ENCODE results near the gene PSG5.
"Not testable (repeated sequence)": the region's sequence is repeated elsewhere in the genome, so short reads cannot be mapped to it uniquely, and the experiment has no call there.

- not testable (repeated sequence) for TF ChIP-seq CTCF (IDR thresholded peaks at IDR 0.05); POLR2AphosphoS5 (IDR thresholded peaks at IDR 0.05; ENCODE audit: insufficient read depth in 1 of 2, low read depth in 1 of 2); POLR2A (IDR thresholded peaks at IDR 0.05)
Measured at GRCh38 chr19:43127336-43127735, 59.0 kb downstream of the PSG5 start.
